WTC11 (cell line): Measurements from ENCODE around the gene ZSCAN10.

Experiments
- FOXJ3 ChIP-seq: sonication (generic); formaldehyde crosslinking; IDR thresholded peaks from 2 replicates; pipeline ENCODE4 v1.9.0; 2021; ENCODE audit warnings: missing genetic modification reagents, mild to moderate bottlenecking, borderline replicate concordance
- HMGA2 ChIP-seq: fragments of 250-450 bp; sonication (Bioruptor Pico); IDR thresholded peaks from 2 replicates; pipeline ENCODE4 v1.4.0; 2021; ENCODE audit warnings: mild to moderate bottlenecking, moderate library complexity
- SP1 ChIP-seq: sonication (generic); formaldehyde crosslinking; conservative IDR thresholded peaks from 2 replicates; pipeline ENCODE4 v1.8.1; 2022; ENCODE audit warnings: missing genetic modification reagents
- STAT6 ChIP-seq: sonication (generic); formaldehyde crosslinking; conservative IDR thresholded peaks from 2 replicates; pipeline ENCODE4 v1.8.1; 2023; ENCODE audit warnings: mild to moderate bottlenecking, low read depth, missing genetic modification reagents, moderate library complexity
- TF ChIP-seq, protein P1 (sequence below): fragments of 250-450 bp; sonication (Bioruptor Pico); IDR thresholded peaks from 2 replicates; pipeline ENCODE4 v2.1.2; 2022; ENCODE audit warnings: mild to moderate bottlenecking, moderate library complexity
- TF ChIP-seq, protein P2 (sequence below): fragments of 200-600 bp; IDR thresholded peaks from 2 replicates; pipeline ENCODE4 v1.8.0; 2022; ENCODE audit warnings: antibody characterized with exemption
- TF ChIP-seq, protein P3 (sequence below): sonication (generic); formaldehyde crosslinking; IDR thresholded peaks from 2 replicates; pipeline ENCODE4 v1.8.1; 2022; ENCODE audit warnings: low read depth, missing genetic modification reagents, borderline replicate concordance
- TF ChIP-seq, protein P4 (sequence below): sonication (generic); formaldehyde crosslinking; IDR thresholded peaks from 2 replicates; pipeline ENCODE4 v1.8.0; 2022; ENCODE audit warnings: mild to moderate bottlenecking, missing genetic modification reagents
- TF ChIP-seq, protein P5 (sequence below): sonication (generic); formaldehyde crosslinking; IDR thresholded peaks from 2 replicates; pipeline ENCODE4 v1.8.1; 2022; ENCODE audit warnings: low read depth, mild to moderate bottlenecking, moderate library complexity, missing genetic modification reagents, borderline replicate concordance
- TF ChIP-seq, protein P6 (sequence below): sonication (generic); formaldehyde crosslinking; IDR thresholded peaks from 2 replicates; pipeline ENCODE4 v1.8.0; 2022; ENCODE audit warnings: mild to moderate bottlenecking, missing genetic modification reagents
- TF ChIP-seq, protein P7 (sequence below): sonication (generic); formaldehyde crosslinking; IDR thresholded peaks from 2 replicates; pipeline ENCODE4 v1.8.1; 2022; ENCODE audit warnings: mild to moderate bottlenecking, moderate library complexity, missing genetic modification reagents
- TF ChIP-seq, protein P8 (sequence below): sonication (generic); formaldehyde crosslinking; IDR thresholded peaks from 2 replicates; pipeline ENCODE4 v1.8.0; 2022; ENCODE audit warnings: missing genetic modification reagents

DNA sequence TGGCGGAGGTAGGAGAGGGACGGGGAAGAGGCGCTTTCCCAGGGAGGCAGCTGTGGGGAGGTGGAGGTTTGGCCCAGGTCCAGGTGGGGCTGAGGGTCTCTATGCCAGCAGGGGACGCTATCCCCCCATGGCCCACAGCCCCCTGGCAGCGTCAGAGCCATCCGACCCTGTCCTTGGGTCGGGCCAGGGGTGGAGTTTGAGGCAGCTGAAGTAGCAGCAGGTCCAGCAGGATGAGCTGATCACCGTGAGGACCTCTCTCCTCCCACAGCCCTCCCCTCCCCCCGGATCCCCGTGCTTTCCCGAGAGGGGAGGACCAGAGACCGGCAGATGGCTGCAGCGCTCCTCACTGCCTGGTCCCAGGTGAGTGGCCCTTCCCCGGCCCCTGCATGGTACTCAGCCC lies 16.5 kb upstream of the ZSCAN10 start:
- TF ChIP-seq, protein P1, sequence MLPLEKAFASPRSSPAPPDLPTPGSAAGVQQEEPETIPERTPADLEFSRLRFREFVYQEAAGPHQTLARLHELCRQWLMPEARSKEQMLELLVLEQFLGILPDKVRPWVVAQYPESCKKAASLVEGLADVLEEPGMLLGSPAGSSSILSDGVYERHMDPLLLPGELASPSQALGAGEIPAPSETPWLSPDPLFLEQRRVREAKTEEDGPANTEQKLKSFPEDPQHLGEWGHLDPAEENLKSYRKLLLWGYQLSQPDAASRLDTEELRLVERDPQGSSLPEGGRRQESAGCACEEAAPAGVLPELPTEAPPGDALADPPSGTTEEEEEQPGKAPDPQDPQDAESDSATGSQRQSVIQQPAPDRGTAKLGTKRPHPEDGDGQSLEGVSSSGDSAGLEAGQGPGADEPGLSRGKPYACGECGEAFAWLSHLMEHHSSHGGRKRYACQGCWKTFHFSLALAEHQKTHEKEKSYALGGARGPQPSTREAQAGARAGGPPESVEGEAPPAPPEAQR (CRISPR knock-in tag) = no peak
- TF ChIP-seq FOXJ3 (CRISPR knock-in tag) (no peak), STAT6 (CRISPR knock-in tag) (no peak), SP1 (no peak), HMGA2 (CRISPR knock-in tag) (no peak)
- TF ChIP-seq, protein P2, sequence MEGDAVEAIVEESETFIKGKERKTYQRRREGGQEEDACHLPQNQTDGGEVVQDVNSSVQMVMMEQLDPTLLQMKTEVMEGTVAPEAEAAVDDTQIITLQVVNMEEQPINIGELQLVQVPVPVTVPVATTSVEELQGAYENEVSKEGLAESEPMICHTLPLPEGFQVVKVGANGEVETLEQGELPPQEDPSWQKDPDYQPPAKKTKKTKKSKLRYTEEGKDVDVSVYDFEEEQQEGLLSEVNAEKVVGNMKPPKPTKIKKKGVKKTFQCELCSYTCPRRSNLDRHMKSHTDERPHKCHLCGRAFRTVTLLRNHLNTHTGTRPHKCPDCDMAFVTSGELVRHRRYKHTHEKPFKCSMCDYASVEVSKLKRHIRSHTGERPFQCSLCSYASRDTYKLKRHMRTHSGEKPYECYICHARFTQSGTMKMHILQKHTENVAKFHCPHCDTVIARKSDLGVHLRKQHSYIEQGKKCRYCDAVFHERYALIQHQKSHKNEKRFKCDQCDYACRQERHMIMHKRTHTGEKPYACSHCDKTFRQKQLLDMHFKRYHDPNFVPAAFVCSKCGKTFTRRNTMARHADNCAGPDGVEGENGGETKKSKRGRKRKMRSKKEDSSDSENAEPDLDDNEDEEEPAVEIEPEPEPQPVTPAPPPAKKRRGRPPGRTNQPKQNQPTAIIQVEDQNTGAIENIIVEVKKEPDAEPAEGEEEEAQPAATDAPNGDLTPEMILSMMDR = peak; percentile 61
- TF ChIP-seq, protein P3, sequence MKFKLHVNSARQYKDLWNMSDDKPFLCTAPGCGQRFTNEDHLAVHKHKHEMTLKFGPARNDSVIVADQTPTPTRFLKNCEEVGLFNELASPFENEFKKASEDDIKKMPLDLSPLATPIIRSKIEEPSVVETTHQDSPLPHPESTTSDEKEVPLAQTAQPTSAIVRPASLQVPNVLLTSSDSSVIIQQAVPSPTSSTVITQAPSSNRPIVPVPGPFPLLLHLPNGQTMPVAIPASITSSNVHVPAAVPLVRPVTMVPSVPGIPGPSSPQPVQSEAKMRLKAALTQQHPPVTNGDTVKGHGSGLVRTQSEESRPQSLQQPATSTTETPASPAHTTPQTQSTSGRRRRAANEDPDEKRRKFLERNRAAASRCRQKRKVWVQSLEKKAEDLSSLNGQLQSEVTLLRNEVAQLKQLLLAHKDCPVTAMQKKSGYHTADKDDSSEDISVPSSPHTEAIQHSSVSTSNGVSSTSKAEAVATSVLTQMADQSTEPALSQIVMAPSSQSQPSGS = no peak
- TF ChIP-seq, protein P4, sequence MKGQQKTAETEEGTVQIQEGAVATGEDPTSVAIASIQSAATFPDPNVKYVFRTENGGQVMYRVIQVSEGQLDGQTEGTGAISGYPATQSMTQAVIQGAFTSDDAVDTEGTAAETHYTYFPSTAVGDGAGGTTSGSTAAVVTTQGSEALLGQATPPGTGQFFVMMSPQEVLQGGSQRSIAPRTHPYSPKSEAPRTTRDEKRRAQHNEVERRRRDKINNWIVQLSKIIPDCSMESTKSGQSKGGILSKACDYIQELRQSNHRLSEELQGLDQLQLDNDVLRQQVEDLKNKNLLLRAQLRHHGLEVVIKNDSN (CRISPR knock-in tag) = no peak
- TF ChIP-seq, protein P5, sequence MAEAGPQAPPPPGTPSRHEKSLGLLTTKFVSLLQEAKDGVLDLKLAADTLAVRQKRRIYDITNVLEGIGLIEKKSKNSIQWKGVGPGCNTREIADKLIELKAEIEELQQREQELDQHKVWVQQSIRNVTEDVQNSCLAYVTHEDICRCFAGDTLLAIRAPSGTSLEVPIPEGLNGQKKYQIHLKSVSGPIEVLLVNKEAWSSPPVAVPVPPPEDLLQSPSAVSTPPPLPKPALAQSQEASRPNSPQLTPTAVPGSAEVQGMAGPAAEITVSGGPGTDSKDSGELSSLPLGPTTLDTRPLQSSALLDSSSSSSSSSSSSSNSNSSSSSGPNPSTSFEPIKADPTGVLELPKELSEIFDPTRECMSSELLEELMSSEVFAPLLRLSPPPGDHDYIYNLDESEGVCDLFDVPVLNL (CRISPR knock-in tag) = no peak
- TF ChIP-seq, protein P6, sequence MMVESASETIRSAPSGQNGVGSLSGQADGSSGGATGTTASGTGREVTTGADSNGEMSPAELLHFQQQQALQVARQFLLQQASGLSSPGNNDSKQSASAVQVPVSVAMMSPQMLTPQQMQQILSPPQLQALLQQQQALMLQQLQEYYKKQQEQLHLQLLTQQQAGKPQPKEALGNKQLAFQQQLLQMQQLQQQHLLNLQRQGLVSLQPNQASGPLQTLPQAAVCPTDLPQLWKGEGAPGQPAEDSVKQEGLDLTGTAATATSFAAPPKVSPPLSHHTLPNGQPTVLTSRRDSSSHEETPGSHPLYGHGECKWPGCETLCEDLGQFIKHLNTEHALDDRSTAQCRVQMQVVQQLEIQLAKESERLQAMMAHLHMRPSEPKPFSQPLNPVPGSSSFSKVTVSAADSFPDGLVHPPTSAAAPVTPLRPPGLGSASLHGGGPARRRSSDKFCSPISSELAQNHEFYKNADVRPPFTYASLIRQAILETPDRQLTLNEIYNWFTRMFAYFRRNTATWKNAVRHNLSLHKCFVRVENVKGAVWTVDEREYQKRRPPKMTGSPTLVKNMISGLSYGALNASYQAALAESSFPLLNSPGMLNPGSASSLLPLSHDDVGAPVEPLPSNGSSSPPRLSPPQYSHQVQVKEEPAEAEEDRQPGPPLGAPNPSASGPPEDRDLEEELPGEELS = no peak
- TF ChIP-seq, protein P7, sequence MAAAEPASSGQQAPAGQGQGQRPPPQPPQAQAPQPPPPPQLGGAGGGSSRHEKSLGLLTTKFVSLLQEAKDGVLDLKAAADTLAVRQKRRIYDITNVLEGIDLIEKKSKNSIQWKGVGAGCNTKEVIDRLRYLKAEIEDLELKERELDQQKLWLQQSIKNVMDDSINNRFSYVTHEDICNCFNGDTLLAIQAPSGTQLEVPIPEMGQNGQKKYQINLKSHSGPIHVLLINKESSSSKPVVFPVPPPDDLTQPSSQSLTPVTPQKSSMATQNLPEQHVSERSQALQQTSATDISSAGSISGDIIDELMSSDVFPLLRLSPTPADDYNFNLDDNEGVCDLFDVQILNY (CRISPR knock-in tag) = no peak
- TF ChIP-seq, protein P8, sequence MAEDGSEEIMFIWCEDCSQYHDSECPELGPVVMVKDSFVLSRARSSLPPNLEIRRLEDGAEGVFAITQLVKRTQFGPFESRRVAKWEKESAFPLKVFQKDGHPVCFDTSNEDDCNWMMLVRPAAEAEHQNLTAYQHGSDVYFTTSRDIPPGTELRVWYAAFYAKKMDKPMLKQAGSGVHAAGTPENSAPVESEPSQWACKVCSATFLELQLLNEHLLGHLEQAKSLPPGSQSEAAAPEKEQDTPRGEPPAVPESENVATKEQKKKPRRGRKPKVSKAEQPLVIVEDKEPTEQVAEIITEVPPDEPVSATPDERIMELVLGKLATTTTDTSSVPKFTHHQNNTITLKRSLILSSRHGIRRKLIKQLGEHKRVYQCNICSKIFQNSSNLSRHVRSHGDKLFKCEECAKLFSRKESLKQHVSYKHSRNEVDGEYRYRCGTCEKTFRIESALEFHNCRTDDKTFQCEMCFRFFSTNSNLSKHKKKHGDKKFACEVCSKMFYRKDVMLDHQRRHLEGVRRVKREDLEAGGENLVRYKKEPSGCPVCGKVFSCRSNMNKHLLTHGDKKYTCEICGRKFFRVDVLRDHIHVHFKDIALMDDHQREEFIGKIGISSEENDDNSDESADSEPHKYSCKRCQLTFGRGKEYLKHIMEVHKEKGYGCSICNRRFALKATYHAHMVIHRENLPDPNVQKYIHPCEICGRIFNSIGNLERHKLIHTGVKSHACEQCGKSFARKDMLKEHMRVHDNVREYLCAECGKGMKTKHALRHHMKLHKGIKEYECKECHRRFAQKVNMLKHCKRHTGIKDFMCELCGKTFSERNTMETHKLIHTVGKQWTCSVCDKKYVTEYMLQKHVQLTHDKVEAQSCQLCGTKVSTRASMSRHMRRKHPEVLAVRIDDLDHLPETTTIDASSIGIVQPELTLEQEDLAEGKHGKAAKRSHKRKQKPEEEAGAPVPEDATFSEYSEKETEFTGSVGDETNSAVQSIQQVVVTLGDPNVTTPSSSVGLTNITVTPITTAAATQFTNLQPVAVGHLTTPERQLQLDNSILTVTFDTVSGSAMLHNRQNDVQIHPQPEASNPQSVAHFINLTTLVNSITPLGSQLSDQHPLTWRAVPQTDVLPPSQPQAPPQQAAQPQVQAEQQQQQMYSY (CRISPR knock-in tag) = no peak
